B cell (primary cell): Measurements from ENCODE around the gene F2RL3. TPM values are rescaled to one million over a fixed set of nuclear protein-coding genes. Genes with fewer than 3 reads are reported as not detected.

ENCODE experiments used
- ATAC-seq: fragments of 200-7000 bp; cut with Tn5 transposase; one replicate; pipeline ENCODE4 v1.10.0; 2021; ENCODE audit warnings: low read depth, mild to moderate bottlenecking, moderate number of reproducible peaks, moderate library complexity
- CTCF ChIA-PET: fragments of 350-600 bp; sonication (Branson Sonifier 250); formaldehyde crosslinking; loops from one replicate; lab custom pipeline; 2021; ENCODE audit warnings: antibody characterized with exemption, inconsistent platforms; lab: Charles Lee
- POLR2A ChIA-PET: fragments of 350-600 bp; sonication (Branson Sonifier 250); formaldehyde crosslinking; loops from one replicate; lab custom pipeline; 2021; ENCODE audit warnings: antibody characterized with exemption; lab: Charles Lee
- DNase-seq: peaks from one replicate; pipeline ENCODE4 v3.0.0; 2013
- H2AFZ ChIP-seq: 2 replicates; pipeline ENCODE4 v1.6.1; 2012; ENCODE audit warnings: mild to moderate bottlenecking, low read depth, low read length; ENCODE audit not compliant: insufficient read depth, poor library complexity, severe bottlenecking
- H3K27ac ChIP-seq, 2 donors: 1 replicate in 1 of 2; 2 replicates in 1 of 2; pipeline ENCODE4 v1.5.1; 2012 to 2013; ENCODE audit warnings: low read length in 2 of 2, mild to moderate bottlenecking in 2 of 2, moderate library complexity in 1 of 2
- H3K27me3 ChIP-seq, 4 experiments: fragments of 200-600 bp in 1 of 4; sonication (generic) in 1 of 4; replicated peaks in 1 of 4; 1 replicate in 2 of 4; 2 replicates in 2 of 4; pipeline versions ENCODE4 v1.6.1 to v1.7.0; 2013 to 2016; ENCODE audit warnings: low read length in 3 of 4, mild to moderate bottlenecking in 2 of 4, mixed read lengths in 1 of 4, moderate library complexity in 1 of 4; ENCODE audit not compliant: insufficient read depth in 4 of 4, control insufficient read depth in 3 of 4; ENCODE audit errors: control extremely low read depth in 1 of 4
- H3K36me3 ChIP-seq, 2 experiments: replicated peaks in 1 of 2; 1 replicate in 1 of 2; 2 replicates in 1 of 2; pipeline versions ENCODE4 v1.6.1 to v1.7.1; 2013; ENCODE audit warnings: low read length in 1 of 2; ENCODE audit not compliant: insufficient read depth in 2 of 2, control insufficient read depth in 1 of 2; ENCODE audit errors: control extremely low read depth in 1 of 2, extremely low read depth in 1 of 2
- H3K4me1 ChIP-seq, 2 donors: fragments of 200-600 bp in 1 of 2; sonication (generic) in 1 of 2; 1 replicate in 1 of 2; 2 replicates in 1 of 2; pipeline versions ENCODE4 v1.5.1 to v1.6.1; 2013 to 2017; ENCODE audit warnings: low read length in 2 of 2; ENCODE audit not compliant: control insufficient read depth in 2 of 2, insufficient read depth in 2 of 2
- H3K4me2 ChIP-seq: replicated peaks from 2 replicates; pipeline ENCODE3; 2012; ENCODE audit warnings: mild to moderate bottlenecking, low read depth, low read length; ENCODE audit not compliant: poor library complexity, severe bottlenecking
- H3K4me3 ChIP-seq, 5 experiments: fragments of 200-600 bp in 1 of 5; sonication (generic) in 1 of 5; 1 replicate in 3 of 5; 2 replicates in 2 of 5; pipeline versions ENCODE4 v1.5.1 to v1.7.0; 2011 to 2016; ENCODE audit warnings: low read length in 4 of 5, mild to moderate bottlenecking in 4 of 5, low read depth in 2 of 5, control low read depth in 1 of 5, moderate library complexity in 1 of 5; ENCODE audit not compliant: insufficient read depth in 1 of 5; ENCODE audit errors: control extremely low read depth in 1 of 5, extremely low read depth in 1 of 5
- H3K79me2 ChIP-seq: fragments of 200-600 bp; sonication (generic); one replicate; pipeline ENCODE4 v1.6.0; 2016; ENCODE audit warnings: low read length; ENCODE audit not compliant: control insufficient read depth, insufficient read depth
- H3K9ac ChIP-seq: fragments of 200-600 bp; sonication (generic); 2 replicates; pipeline ENCODE4 v1.6.1; 2017; ENCODE audit warnings: mild to moderate bottlenecking, low read length, moderate library complexity
- H3K9me3 ChIP-seq, 3 donors: one replicate each; pipeline versions ENCODE4 v1.6.1 to v1.7.1; 2013; ENCODE audit warnings: low read length in 2 of 3; ENCODE audit not compliant: control insufficient read depth in 2 of 3, insufficient read depth in 1 of 3; ENCODE audit errors: control extremely low read depth in 1 of 3
- H4K20me1 ChIP-seq: 2 replicates; pipeline ENCODE4 v1.6.0; 2012; ENCODE audit warnings: mild to moderate bottlenecking, low read length; ENCODE audit not compliant: insufficient read depth, control insufficient read depth, poor library complexity, severe bottlenecking
- H3K27ac Mint-ChIP-seq: one replicate; pipeline ENCODE4 v1.8.0; 2021; ENCODE audit warnings: mixed read lengths
- H3K27me3 Mint-ChIP-seq: one replicate; pipeline ENCODE4 v1.8.0; 2021; ENCODE audit warnings: mixed read lengths
- H3K4me1 Mint-ChIP-seq: one replicate; pipeline ENCODE4 v1.8.0; 2021; ENCODE audit warnings: mixed read lengths
- H3K4me3 Mint-ChIP-seq: one replicate; pipeline ENCODE4 v1.8.0; 2021; ENCODE audit warnings: mixed read lengths
- H3K9me3 Mint-ChIP-seq: one replicate; pipeline ENCODE4 v1.8.0; 2022; ENCODE audit warnings: mixed read lengths; ENCODE audit not compliant: insufficient read depth
- EZH2 ChIP-seq: IDR thresholded peaks from 2 replicates; pipeline ENCODE4 v1.6.1; 2012; ENCODE audit warnings: borderline replicate concordance, low read depth, mild to moderate bottlenecking, moderate library complexity, low read length; ENCODE audit not compliant: insufficient read depth, poor library complexity, severe bottlenecking
- WGBS: methylation state at CpG from one replicate; pipeline ENCODE4 v1.1.5; 2013; ENCODE audit warnings: missing lambda C conversion rate; ENCODE audit not compliant: insufficient coverage; 5-methylcytosine and 5-hydroxymethylcytosine counted together
- intact Hi-C: fragments of 100-400 bp; cut with micrococcal nuclease; formaldehyde crosslinking; loops from one replicate; pipeline ENCODE4 v1.10.0; 2022
- polyA plus RNA-seq: library from polyadenylated mRNA; depleted of rRNA; stranded (reverse); fragments of >200 nt; gene quantifications from 2 replicates; pipeline ENCODE4 v1.2.3, GENCODE V29; 2012
- total RNA-seq, 2 donors: library from RNA; stranded (reverse); fragments of 120-200 nt in 1 of 2; gene quantifications; 1 replicate in 1 of 2; 2 replicates in 1 of 2; pipeline versions ENCODE4 v1.2.3 to v1.2.4, GENCODE V29; 2013 to 2022
- TF ChIP-seq, protein P1 (sequence below): fragments of 200-600 bp; IDR thresholded peaks from one replicate; pipeline ENCODE4 v1.8.0; 2022; ENCODE audit warnings: antibody characterized with exemption, mild to moderate bottlenecking

F2RL3 gene
- total and polyA plus RNA-seq, 2 donors (not counting 1 experiment from before 2014, with no cell fraction given) = 0.01 to 1.1 TPM

DNA sequence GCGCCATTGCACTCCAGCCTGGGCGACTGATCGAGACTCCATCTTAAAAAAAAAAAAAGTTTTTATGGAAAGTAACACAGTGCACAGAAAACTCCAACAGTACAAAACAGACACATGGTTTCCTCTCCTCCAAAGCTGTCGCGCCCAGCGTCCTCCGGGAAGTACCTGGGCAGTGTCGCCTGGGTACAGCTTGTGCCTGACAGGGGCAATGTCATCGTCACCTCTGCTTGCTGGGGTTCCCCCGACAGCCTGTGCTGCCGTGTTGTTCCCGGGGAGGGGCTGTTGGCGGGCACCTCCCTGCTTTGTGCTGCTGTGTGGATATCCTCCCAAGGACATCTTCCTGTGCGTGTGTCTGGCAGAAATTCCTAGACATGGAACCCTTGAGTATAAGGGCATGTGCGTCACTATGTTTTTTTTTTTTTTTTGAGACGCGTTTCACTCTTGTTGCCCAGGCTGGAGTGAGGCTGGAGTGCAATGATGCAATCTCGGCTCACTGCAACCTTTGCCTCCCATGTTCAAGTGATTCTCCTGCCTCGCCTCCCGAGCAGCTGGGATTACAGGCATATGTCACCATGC lies 2.4 kb upstream of the F2RL3 start:
- no peak overlapping the region for H3K27ac ChIP-seq
- no peak for ATAC-seq
- no peak for TF ChIP-seq EZH2
- TF ChIP-seq, protein P1, sequence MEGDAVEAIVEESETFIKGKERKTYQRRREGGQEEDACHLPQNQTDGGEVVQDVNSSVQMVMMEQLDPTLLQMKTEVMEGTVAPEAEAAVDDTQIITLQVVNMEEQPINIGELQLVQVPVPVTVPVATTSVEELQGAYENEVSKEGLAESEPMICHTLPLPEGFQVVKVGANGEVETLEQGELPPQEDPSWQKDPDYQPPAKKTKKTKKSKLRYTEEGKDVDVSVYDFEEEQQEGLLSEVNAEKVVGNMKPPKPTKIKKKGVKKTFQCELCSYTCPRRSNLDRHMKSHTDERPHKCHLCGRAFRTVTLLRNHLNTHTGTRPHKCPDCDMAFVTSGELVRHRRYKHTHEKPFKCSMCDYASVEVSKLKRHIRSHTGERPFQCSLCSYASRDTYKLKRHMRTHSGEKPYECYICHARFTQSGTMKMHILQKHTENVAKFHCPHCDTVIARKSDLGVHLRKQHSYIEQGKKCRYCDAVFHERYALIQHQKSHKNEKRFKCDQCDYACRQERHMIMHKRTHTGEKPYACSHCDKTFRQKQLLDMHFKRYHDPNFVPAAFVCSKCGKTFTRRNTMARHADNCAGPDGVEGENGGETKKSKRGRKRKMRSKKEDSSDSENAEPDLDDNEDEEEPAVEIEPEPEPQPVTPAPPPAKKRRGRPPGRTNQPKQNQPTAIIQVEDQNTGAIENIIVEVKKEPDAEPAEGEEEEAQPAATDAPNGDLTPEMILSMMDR = no peak
- no peak overlapping the region for H3K4me2 ChIP-seq
- H3K27me3 ChIP-seq = peaks cover 0 to 14% (median 5%) of the 10 kb centered on the region in 4 experiments
- Mint-ChIP-seq H3K27ac (no peak overlapping the region), H3K4me3 (no peak overlapping the region), H3K4me1 (peaks cover 18% of the 10 kb centered on the region), H3K9me3 (peaks cover 7% of the 10 kb centered on the region), H3K27me3 (peaks cover 3% of the 10 kb centered on the region)
- no peak overlapping the region for H3K9ac ChIP-seq
- H3K36me3 ChIP-seq = no peaks in the 10 kb centered on the region
- CTCF ChIA-PET = no interaction called here
- 80% methylated on average over 14 of the region's 20 CpGs for WGBS
- H3K4me1 ChIP-seq = peaks cover 10 to 18% of the 10 kb centered on the region in 2 donors
- H2AFZ ChIP-seq = no peak overlapping the region
- no peaks in the 10 kb centered on the region for H3K79me2 ChIP-seq
- H3K4me3 ChIP-seq = no peak overlapping the region
- POLR2A ChIA-PET = interaction anchor here (0.7 kb wide), 1 partner anchor 27 kb away, joined by 5 read pairs; no protein-coding TSS in a partner anchor
- DNase-seq = no peak
- intact Hi-C loops = no loop called here
- H3K9me3 ChIP-seq = peaks cover 0 to 36% (median 15%) of the 10 kb centered on the region in 3 donors
- H4K20me1 ChIP-seq = no peaks in the 10 kb centered on the region

DNA sequence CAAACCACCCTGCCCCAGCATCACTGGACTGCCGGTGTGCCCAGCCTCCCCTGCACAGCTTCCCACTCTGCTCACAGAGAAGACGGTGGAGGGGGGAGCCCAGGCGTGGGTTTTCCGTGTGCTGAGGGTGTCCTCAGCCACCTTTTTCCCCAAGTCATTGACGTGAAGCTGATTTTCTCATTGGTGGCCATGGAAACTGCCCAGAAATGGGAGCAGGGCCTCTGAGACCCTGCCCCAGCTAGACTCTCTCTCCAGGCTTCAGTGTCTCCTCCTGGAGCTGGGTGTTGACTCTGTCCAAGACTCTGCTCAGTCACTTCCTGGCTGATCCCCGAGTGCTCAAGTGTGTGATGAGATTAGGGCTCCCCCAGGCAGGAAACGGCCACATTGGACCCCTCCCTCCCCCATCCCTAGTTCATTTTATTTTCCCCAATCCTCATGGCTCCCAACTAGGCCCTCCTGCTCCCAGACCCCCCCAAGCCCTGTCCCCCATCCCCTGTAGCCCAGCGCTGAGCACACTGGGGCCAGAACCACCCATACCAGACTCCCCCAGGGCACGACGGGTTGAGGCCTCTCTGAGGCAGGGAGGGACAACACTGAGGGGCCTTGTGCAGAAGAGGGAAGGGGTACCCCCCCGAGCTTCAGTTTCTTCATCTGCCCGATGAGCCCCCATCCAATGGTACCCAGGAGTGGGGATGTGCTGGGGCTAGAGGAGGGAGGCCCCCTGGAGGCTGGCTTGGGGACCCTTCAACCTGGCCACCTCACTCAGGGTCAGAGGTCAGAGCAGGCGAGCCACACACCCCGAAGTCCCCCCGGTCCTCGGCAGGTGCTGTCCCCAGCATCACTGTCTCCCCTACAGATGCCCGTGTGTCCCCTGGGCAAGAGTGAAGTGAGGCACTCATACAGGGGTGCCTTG lies 1.2 kb upstream of the F2RL3 start:
- Histone ChIP-seq H3K9me3 (peaks cover 0 to 26% (median 4%) of the 10 kb centered on the region in 3 donors), H3K4me3 (no peak overlapping the region), H3K4me1 (peaks cover 11 to 29% of the 10 kb centered on the region in 2 donors), H3K36me3 (no peaks in the 10 kb centered on the region), H3K79me2 (no peaks in the 10 kb centered on the region), H2AFZ (no peak overlapping the region), H3K27ac (no peak overlapping the region), H3K27me3 (peaks cover 0 to 14% (median 5%) of the 10 kb centered on the region in 4 experiments), H3K9ac (no peak overlapping the region), H4K20me1 (no peaks in the 10 kb centered on the region), H3K4me2 (no peak overlapping the region)
- DNase-seq (no peak), ATAC-seq (no peak)
- Mint-ChIP-seq H3K9me3 (peaks cover 3% of the 10 kb centered on the region), H3K27me3 (peaks cover 3% of the 10 kb centered on the region), H3K4me1 (peaks cover 27% of the 10 kb centered on the region), H3K4me3 (no peak overlapping the region), H3K27ac (no peak overlapping the region)
- ChIA-PET POLR2A (interaction anchor here (0.6 kb wide), 2 partner anchors 26 to 27 kb away, joined by 5 read pairs; no protein-coding TSS in a partner anchor), CTCF (no interaction called here)
- intact Hi-C loops = no loop called here
- TF ChIP-seq, protein P1 = no peak
- TF ChIP-seq EZH2 = no peak
- WGBS = 64% methylated on average over 12 of the region's 17 CpGs
